ENCODE measurements around the gene TMEM100.

Gene TMEM100

GRCh38 chr17:55742272-55743102 is 19.8 kb upstream of the TMEM100 start:
- H3K27ac ChIP-seq: no peak overlapping the region
- TF ChIP-seq, protein P1, sequence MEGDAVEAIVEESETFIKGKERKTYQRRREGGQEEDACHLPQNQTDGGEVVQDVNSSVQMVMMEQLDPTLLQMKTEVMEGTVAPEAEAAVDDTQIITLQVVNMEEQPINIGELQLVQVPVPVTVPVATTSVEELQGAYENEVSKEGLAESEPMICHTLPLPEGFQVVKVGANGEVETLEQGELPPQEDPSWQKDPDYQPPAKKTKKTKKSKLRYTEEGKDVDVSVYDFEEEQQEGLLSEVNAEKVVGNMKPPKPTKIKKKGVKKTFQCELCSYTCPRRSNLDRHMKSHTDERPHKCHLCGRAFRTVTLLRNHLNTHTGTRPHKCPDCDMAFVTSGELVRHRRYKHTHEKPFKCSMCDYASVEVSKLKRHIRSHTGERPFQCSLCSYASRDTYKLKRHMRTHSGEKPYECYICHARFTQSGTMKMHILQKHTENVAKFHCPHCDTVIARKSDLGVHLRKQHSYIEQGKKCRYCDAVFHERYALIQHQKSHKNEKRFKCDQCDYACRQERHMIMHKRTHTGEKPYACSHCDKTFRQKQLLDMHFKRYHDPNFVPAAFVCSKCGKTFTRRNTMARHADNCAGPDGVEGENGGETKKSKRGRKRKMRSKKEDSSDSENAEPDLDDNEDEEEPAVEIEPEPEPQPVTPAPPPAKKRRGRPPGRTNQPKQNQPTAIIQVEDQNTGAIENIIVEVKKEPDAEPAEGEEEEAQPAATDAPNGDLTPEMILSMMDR (conservative IDR thresholded peaks at IDR 0.05): no peak

- TF ChIP-seq, protein P1 (conservative IDR thresholded peaks at IDR 0.05): no peak
Measured at GRCh38 chr17:55741356-55741700, 18.7 kb upstream of the TMEM100 start.

DNA sequence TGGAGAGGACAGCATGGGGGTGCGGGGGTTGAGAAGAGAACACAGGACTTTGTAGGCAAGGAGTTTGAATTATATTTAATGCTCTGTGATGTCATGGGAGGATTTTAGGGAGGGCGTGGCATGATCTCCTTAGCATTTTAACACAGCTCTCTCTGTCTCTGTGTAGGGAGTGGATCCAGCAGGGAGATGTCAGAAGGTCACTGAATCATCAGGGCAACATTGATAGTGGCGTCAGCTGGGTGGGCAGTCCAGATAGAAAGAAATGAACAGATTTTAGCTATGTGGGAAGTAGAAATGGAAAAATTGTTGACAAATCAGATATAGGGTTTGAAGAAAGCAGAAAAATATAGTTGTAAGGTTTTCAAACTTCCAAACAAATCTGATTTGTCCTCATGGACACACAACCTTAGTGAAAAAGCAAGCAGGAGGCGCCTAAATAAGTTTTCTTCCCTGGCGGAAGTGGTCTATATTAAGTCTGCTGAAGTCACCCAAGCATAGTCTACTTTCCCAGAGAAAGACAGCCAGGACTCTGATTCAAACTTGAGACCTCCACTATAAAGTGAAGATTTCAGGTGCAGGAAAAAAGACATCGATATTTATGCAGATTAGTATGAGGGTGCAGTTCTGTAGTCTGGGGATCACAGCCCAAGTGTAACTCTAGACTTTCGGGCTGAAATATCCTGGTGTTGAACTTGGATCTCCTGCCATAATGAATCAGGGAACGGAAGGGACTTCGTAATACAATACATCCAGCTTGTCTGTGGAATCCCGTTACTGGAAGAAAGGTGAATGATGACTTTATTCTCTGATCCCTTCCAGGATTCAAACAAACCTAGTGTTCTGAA is 18.1 kb upstream of the TMEM100 start:
- TF ChIP-seq, protein P1 (conservative IDR thresholded peaks at IDR 0.05): no peak
- H3K27ac ChIP-seq: no peak overlapping the region

More at GRCh38 chr17:55741356-55741700, 18.7 kb upstream of the TMEM100 start:
- H3K27ac ChIP-seq: no peak overlapping the region

- no peak overlapping the region for H3K27ac ChIP-seq
- TF ChIP-seq, protein P1 (conservative IDR thresholded peaks at IDR 0.05): no peak
Measured at GRCh38 chr17:55737976-55738501, 15.4 kb upstream of the TMEM100 start.

- TF ChIP-seq, protein P1 (conservative IDR thresholded peaks at IDR 0.05): peak; percentile 63
- H3K27ac ChIP-seq: no peak overlapping the region
Measured at GRCh38 chr17:55735731-55736405, 13.2 kb upstream of the TMEM100 start.

GRCh38 chr17:55734128-55734781 is 11.6 kb upstream of the TMEM100 start:
- TF ChIP-seq, protein P1 (conservative IDR thresholded peaks at IDR 0.05): no peak
- H3K27ac ChIP-seq: no peak overlapping the region
